CD14-positive monocyte (primary cell): ENCODE measurements around the gene CXorf65. TPM values are rescaled to one million over a fixed set of nuclear protein-coding genes. Genes with fewer than 3 reads are reported as not detected.

Experiments
- DNase-seq, 3 donors: peaks; one replicate each; pipeline ENCODE4 v3.0.0-alpha.2; 2011 to 2022
- H2AFZ ChIP-seq: 2 replicates; pipeline ENCODE4 v1.6.0; 2012; ENCODE audit warnings: mild to moderate bottlenecking, low read depth, low read length, inconsistent platforms; ENCODE audit not compliant: insufficient read depth, poor library complexity, severe bottlenecking
- H3K27ac ChIP-seq, 2 donors: 1 replicate in 1 of 2; 2 replicates in 1 of 2; pipeline ENCODE4 v1.5.1; 2012 to 2013; ENCODE audit warnings: low read length in 2 of 2, control low read depth in 1 of 2, inconsistent platforms in 1 of 2, low read depth in 1 of 2, mild to moderate bottlenecking in 1 of 2
- H3K27me3 ChIP-seq, 2 donors: one replicate each; pipeline versions ENCODE4 v1.6.0 to v1.6.1; 2011 to 2013; ENCODE audit warnings: low read length in 2 of 2; ENCODE audit not compliant: control insufficient read depth in 2 of 2, insufficient read depth in 2 of 2
- H3K36me3 ChIP-seq, 2 donors: replicated peaks in 1 of 2; 1 replicate in 1 of 2; 2 replicates in 1 of 2; pipeline versions ENCODE4 v1.5.1 to v1.6.1; 2012 to 2013; ENCODE audit warnings: low read length in 2 of 2, control low read depth in 1 of 2, inconsistent platforms in 1 of 2, mild to moderate bottlenecking in 1 of 2; ENCODE audit not compliant: insufficient read depth in 2 of 2, control insufficient read depth in 1 of 2
- H3K4me1 ChIP-seq, 2 donors: 1 replicate in 1 of 2; 2 replicates in 1 of 2; pipeline versions ENCODE4 v1.5.1 to v1.6.1; 2012 to 2013; ENCODE audit warnings: low read length in 2 of 2, control low read depth in 1 of 2, inconsistent platforms in 1 of 2, mild to moderate bottlenecking in 1 of 2, moderate library complexity in 1 of 2; ENCODE audit not compliant: insufficient read depth in 2 of 2, control insufficient read depth in 1 of 2
- H3K4me2 ChIP-seq: replicated peaks from 2 replicates; pipeline ENCODE3; 2012; ENCODE audit warnings: low read length, moderate library complexity, mild to moderate bottlenecking; ENCODE audit not compliant: poor library complexity, severe bottlenecking; ENCODE audit errors: extremely low read depth
- H3K4me3 ChIP-seq, 3 experiments: fragments of 200-600 bp in 1 of 3; sonication (generic) in 1 of 3; replicated peaks in 1 of 3; 1 replicate in 2 of 3; 2 replicates in 1 of 3; pipeline ENCODE4 v1.5.1; 2011 to 2013; ENCODE audit warnings: low read length in 3 of 3, mild to moderate bottlenecking in 3 of 3, control low read depth in 2 of 3, low read depth in 2 of 3, inconsistent platforms in 1 of 3, moderate library complexity in 1 of 3
- H3K79me2 ChIP-seq: 2 replicates; pipeline ENCODE4 v1.6.0; 2012; ENCODE audit warnings: mild to moderate bottlenecking, control low read depth, inconsistent platforms, low read length, moderate library complexity; ENCODE audit not compliant: insufficient read depth
- H3K9ac ChIP-seq: 2 replicates; pipeline ENCODE4 v1.6.0; 2017; ENCODE audit warnings: low read length, mild to moderate bottlenecking; ENCODE audit not compliant: insufficient read depth, poor library complexity, severe bottlenecking
- H3K9me3 ChIP-seq, 2 donors: replicated peaks in 1 of 2; 1 replicate in 1 of 2; 2 replicates in 1 of 2; pipeline versions ENCODE4 v1.5.1 to v1.6.1; 2012 to 2013; ENCODE audit warnings: low read length in 2 of 2, control low read depth in 1 of 2; ENCODE audit not compliant: control insufficient read depth in 1 of 2, insufficient read depth in 1 of 2
- H4K20me1 ChIP-seq: 2 replicates; pipeline ENCODE4 v1.6.0; 2012; ENCODE audit warnings: mild to moderate bottlenecking, low read length, control low read depth, moderate library complexity; ENCODE audit not compliant: insufficient read depth
- H3K27ac Mint-ChIP-seq, 7 donors: one replicate each; pipeline ENCODE4 v1.8.0; 2020; ENCODE audit warnings: mild to moderate bottlenecking in 7 of 7, mixed read lengths in 7 of 7, moderate library complexity in 6 of 7, inconsistent platforms in 2 of 7
- H3K27me3 Mint-ChIP-seq, 3 donors: one replicate each; pipeline ENCODE4 v1.8.0; 2021 to 2022; ENCODE audit warnings: low read depth in 3 of 3, mild to moderate bottlenecking in 3 of 3, mixed read lengths in 3 of 3, moderate library complexity in 3 of 3, inconsistent platforms in 1 of 3
- H3K36me3 Mint-ChIP-seq, 2 donors: one replicate each; pipeline ENCODE4 v1.8.0; 2020; ENCODE audit warnings: mixed read lengths in 2 of 2, inconsistent platforms in 1 of 2, mild to moderate bottlenecking in 1 of 2
- H3K4me1 Mint-ChIP-seq: one replicate; pipeline ENCODE4 v1.8.0; 2020; ENCODE audit warnings: mild to moderate bottlenecking, mixed read lengths
- H3K4me3 Mint-ChIP-seq, 2 donors: one replicate each; pipeline ENCODE4 v1.8.0; 2020; ENCODE audit warnings: mild to moderate bottlenecking in 2 of 2, mixed read lengths in 2 of 2, moderate library complexity in 1 of 2
- H3K9me3 Mint-ChIP-seq, 7 donors: one replicate each; pipeline ENCODE4 v1.8.0; 2020 to 2022; ENCODE audit warnings: mixed read lengths in 7 of 7, mild to moderate bottlenecking in 6 of 7, moderate library complexity in 6 of 7, inconsistent platforms in 2 of 7
- CTCF ChIP-seq: fragments of 200-600 bp; IDR thresholded peaks from one replicate; pipeline ENCODE4 v1.8.0; 2022; ENCODE audit warnings: antibody characterized with exemption, mild to moderate bottlenecking
- WGBS: methylation state at CpG from one replicate; pipeline ENCODE4 v1.1.5; 2013; ENCODE audit warnings: missing lambda C conversion rate; ENCODE audit not compliant: insufficient coverage; 5-methylcytosine and 5-hydroxymethylcytosine counted together
- intact Hi-C, 2 donors: fragments of 100-400 bp; cut with micrococcal nuclease; formaldehyde crosslinking; loops; one replicate each; pipeline versions ENCODE4 v1.15.0 to v1.15.1; 2023
- polyA plus RNA-seq, 3 donors: library from polyadenylated mRNA; depleted of rRNA in 1 of 3; unstranded in 2 of 3; stranded (reverse) in 1 of 3; fragments of 300-500 nt in 2 of 3; fragments of >200 nt in 1 of 3; fragmentation: Illumina TruSeq in 2 of 3; gene quantifications; 1 replicate in 2 of 3; 2 replicates in 1 of 3; pipeline ENCODE4 v1.2.3, GENCODE V29; 2012 to 2021

The CXorf65 gene
- polyA plus RNA-seq, 3 donors = 3.8 TPM; not detected in 2

- Histone ChIP-seq H3K4me1 (peaks cover 48 to 49% of the 10 kb centered on the region in 2 donors), H3K4me3 (no peak overlapping the region), H3K4me2 (no peak overlapping the region), H4K20me1 (no peaks in the 10 kb centered on the region), H3K36me3 (peaks cover 5 to 7% of the 10 kb centered on the region in 2 donors), H3K9me3 (no peaks in the 10 kb centered on the region), H3K9ac (no peak overlapping the region), H3K79me2 (no peaks in the 10 kb centered on the region), H2AFZ (no peak overlapping the region), H3K27me3 (no peaks in the 10 kb centered on the region), H3K27ac (no peak overlapping the region)
- peak overlapping the region in 1 of 7 donors; percentile 60 for H3K27ac Mint-ChIP-seq
- H3K4me1 Mint-ChIP-seq = peaks cover 52% of the 10 kb centered on the region
- intact Hi-C loops = loop anchor here in 1 of 2 donors (2.0 kb wide), 1 partner anchor 17 kb away; the partner anchor contains the start of gene MED12
- no CpG with 5 or more reads among the region's 3 CpGs for WGBS
- no peak for DNase-seq
- TF ChIP-seq CTCF = no peak
- H3K4me3 Mint-ChIP-seq = no peak overlapping the region
- H3K36me3 Mint-ChIP-seq = peaks cover 18% of the 10 kb centered on the region in 2 donors
- H3K9me3 Mint-ChIP-seq = peaks cover 0 to 1% (median 0%) of the 10 kb centered on the region in 7 donors
- H3K27me3 Mint-ChIP-seq = peaks cover 0 to 9% (median 0%) of the 10 kb centered on the region in 3 donors
These were observed 4.2 kb downstream of the CXorf65 start for GRCh38 chrX:71102292-71102691.

- no peak overlapping the region for H3K4me3 ChIP-seq
- TF ChIP-seq CTCF = no peak
- H3K36me3 ChIP-seq = peaks cover 5 to 7% of the 10 kb centered on the region in 2 donors
- H3K27me3 ChIP-seq = no peaks in the 10 kb centered on the region
- peak overlapping the region in 1 of 7 donors; percentile 1 for H3K27ac Mint-ChIP-seq
- no peak overlapping the region for H3K27ac ChIP-seq
- no peak overlapping the region for H3K4me2 ChIP-seq
- no peak overlapping the region for H2AFZ ChIP-seq
- intact Hi-C loops = no loop called here
- peaks cover 0 to 14% (median 0%) of the 10 kb centered on the region in 3 donors for H3K27me3 Mint-ChIP-seq
- no peaks in the 10 kb centered on the region for H3K9me3 ChIP-seq
- no peak overlapping the region for H3K9ac ChIP-seq
- no peaks in the 10 kb centered on the region for H4K20me1 ChIP-seq
- no peaks in the 10 kb centered on the region for H3K79me2 ChIP-seq
- H3K9me3 Mint-ChIP-seq = peaks cover 0 to 6% (median 0%) of the 10 kb centered on the region in 7 donors
- 92% methylated on average over 6 of the region's 31 CpGs for WGBS
- H3K4me3 Mint-ChIP-seq = no peak overlapping the region
- H3K36me3 Mint-ChIP-seq = peaks cover 13 to 18% of the 10 kb centered on the region in 2 donors
- DNase-seq = no peak
- H3K4me1 ChIP-seq = peaks cover 46 to 48% of the 10 kb centered on the region in 2 donors
- peaks cover 46% of the 10 kb centered on the region for H3K4me1 Mint-ChIP-seq
These were observed 5.7 kb downstream of the CXorf65 start for GRCh38 chrX:71100581-71101505.
